Measurements from ENCODE around the gene NARF. TPM values are rescaled to one million over a fixed set of nuclear protein-coding genes. Genes with fewer than 3 reads are reported as not detected.

Gene NARF
- polyA plus RNA-seq, 2 of the 4 experiments (the other 2 are of a cell fraction) = 51.2 to 89.6 TPM

GRCh38 chr17:82444941-82445521, 13.5 kb upstream of the NARF start:
- ATAC-seq (no peak; a peak in 1 of 6 replicates), FAIRE-seq (no peak), DNase-seq (ENCODE audit: low read depth in 1 of 2, low spot score in 1 of 2) (no peak)
- TF ChIP-seq SREBF2 (IDR thresholded peaks at IDR 0.05) (no peak), TFCP2L1 (CRISPR knock-in tag; IDR thresholded peaks at IDR 0.05) (no peak), HDAC2 (IDR thresholded peaks at IDR 0.05) (no peak)
- WGBS (ENCODE audit: missing lambda C conversion rate) = 87% methylated on average over 18 of the region's 19 CpGs
- no peaks in the 10 kb centered on the region for H3K9me3 ChIP-seq
- H3K4me1 ChIP-seq = peaks cover 8% of the 10 kb centered on the region; the same call in 1 of the 3 replicates
- no peak overlapping the region for H3K27ac ChIP-seq
- ChIA-PET POLR2A (no interaction called here), CTCF (interaction anchor here (1.4 to 1.9 kb wide), 2 partner anchors 10 to 31 kb away, joined by 3 to 8 read pairs; no protein-coding TSS in a partner anchor)
- H3K4me2 ChIP-seq = no peak overlapping the region
- H3K4me3 ChIP-seq = no peak overlapping the region

GRCh38 chr17:82445542-82445941, 13.0 kb upstream of the NARF start:
- ChIA-PET POLR2A (no interaction called here), CTCF (interaction anchor here (0.7 to 1.9 kb wide), 4 partner anchors 10 to 83 kb away, joined by 3 to 8 read pairs (median 4); no protein-coding TSS in a partner anchor)
- ATAC-seq (no peak), DNase-seq (ENCODE audit: low read depth in 1 of 2, low spot score in 1 of 2) (no peak), FAIRE-seq (no peak)
- 85% methylated on average over 13 of the region's 13 CpGs for WGBS (ENCODE audit: missing lambda C conversion rate)
- H3K4me1 ChIP-seq = peaks cover 8% of the 10 kb centered on the region; the same call in 1 of the 3 replicates
- no peak overlapping the region for H3K4me2 ChIP-seq
- TF ChIP-seq PHF8 (IDR thresholded peaks at IDR 0.05; ENCODE audit: borderline replicate concordance, low read depth) = no peak
- H3K27ac ChIP-seq = no peak overlapping the region
- H3K9me3 ChIP-seq = no peaks in the 10 kb centered on the region
- no peak overlapping the region for H3K4me3 ChIP-seq

GRCh38 chr17:82446124-82446523, 12.4 kb upstream of the NARF start:
- FAIRE-seq = no peak
- no peak for TF ChIP-seq CEBPB (IDR thresholded peaks at IDR 0.05)
- no peak for TF ChIP-seq ZC3H11A (IDR thresholded peaks at IDR 0.05)
- no peak for TF ChIP-seq ZNF302 (CRISPR knock-in tag; IDR thresholded peaks at IDR 0.05)
- TF ChIP-seq TP53 (CRISPR knock-in tag; IDR thresholded peaks at IDR 0.05) = no peak
- TF ChIP-seq MAFK (IDR thresholded peaks at IDR 0.05; ENCODE audit: partially characterized antibody) = no peak
- TF ChIP-seq MAX (IDR thresholded peaks at IDR 0.05) = no peak
- TF ChIP-seq USF2 (IDR thresholded peaks at IDR 0.05) = no peak
- no peak for TF ChIP-seq FOSL2 (IDR thresholded peaks at IDR 0.05)
- TF ChIP-seq FOSL2 (CRISPR knock-in tag; IDR thresholded peaks at IDR 0.05) = no peak
- no peak for TF ChIP-seq NR3C1 (IDR thresholded peaks at IDR 0.05)
- ChIA-PET POLR2A (no interaction called here), CTCF (interaction anchor here (0.7 to 1.9 kb wide), 5 partner anchors 9 to 83 kb away, joined by 3 to 8 read pairs (median 3); no protein-coding TSS in a partner anchor)
- no peaks in the 10 kb centered on the region for H3K9me3 ChIP-seq
- 90% methylated on average over 15 of the region's 15 CpGs for WGBS (ENCODE audit: missing lambda C conversion rate)
- no peak overlapping the region for H3K27ac ChIP-seq
- no peak for DNase-seq (ENCODE audit: low read depth in 1 of 2, low spot score in 1 of 2)
- no peak overlapping the region for H3K4me2 ChIP-seq
- ATAC-seq = no peak
- no peak overlapping the region for H3K4me3 ChIP-seq
- H3K4me1 ChIP-seq = peaks cover 9% of the 10 kb centered on the region; the same call in 2 of the 3 replicates

- H3K9me3 ChIP-seq = no peaks in the 10 kb centered on the region
- FAIRE-seq = no peak
- no peak overlapping the region for H3K27ac ChIP-seq
- no peak for DNase-seq (ENCODE audit: low read depth in 1 of 2, low spot score in 1 of 2)
- no peak overlapping the region for H3K4me3 ChIP-seq
- peaks cover 13% of the 10 kb centered on the region; the same call in 2 of the 3 replicates for H3K4me1 ChIP-seq
- no peak overlapping the region for H3K4me2 ChIP-seq
- TF ChIP-seq CBX2 (IDR thresholded peaks at IDR 0.05; ENCODE audit: borderline replicate concordance, low read depth) (no peak), ESRRA (IDR thresholded peaks at IDR 0.05; ENCODE audit: borderline replicate concordance, low read length) (no peak), KDM1A (IDR thresholded peaks at IDR 0.05; ENCODE audit: low read depth) (no peak), ATOH8 (CRISPR knock-in tag; IDR thresholded peaks at IDR 0.05; ENCODE audit: low read depth) (no peak), BCL3 (IDR thresholded peaks at IDR 0.05) (no peak), TP53 (CRISPR knock-in tag; IDR thresholded peaks at IDR 0.05) (no peak), RNF2 (IDR thresholded peaks at IDR 0.05; ENCODE audit: borderline replicate concordance, low read depth) (no peak), BHLHE40 (IDR thresholded peaks at IDR 0.05; ENCODE audit: low read depth, low read length) (no peak), NPAS2 (CRISPR knock-in tag; IDR thresholded peaks at IDR 0.05; ENCODE audit: borderline replicate concordance) (no peak), NR3C1 (IDR thresholded peaks at IDR 0.05) (no peak), SMC3 (IDR thresholded peaks at IDR 0.05) (no peak)
- ChIA-PET CTCF (interaction anchor here (0.8 to 1.9 kb wide), 4 partner anchors 9 to 81 kb away, joined by 3 to 8 read pairs (median 4); no protein-coding TSS in a partner anchor), POLR2A (no interaction called here)
- ATAC-seq = no peak
- WGBS (ENCODE audit: missing lambda C conversion rate) = 91% methylated on average over 12 of the region's 12 CpGs
Measured at GRCh38 chr17:82446649-82447048, 11.9 kb upstream of the NARF start.
